ENCODE results near the gene GAST. TPM values are rescaled to one million over a fixed set of nuclear protein-coding genes. Genes with fewer than 3 reads are reported as not detected.

GAST gene
- total and polyA plus RNA-seq, 9 of the 15 experiments (the other 6 are each of a cell fraction or from before 2014, with no cell fraction given): not detected

DNA sequence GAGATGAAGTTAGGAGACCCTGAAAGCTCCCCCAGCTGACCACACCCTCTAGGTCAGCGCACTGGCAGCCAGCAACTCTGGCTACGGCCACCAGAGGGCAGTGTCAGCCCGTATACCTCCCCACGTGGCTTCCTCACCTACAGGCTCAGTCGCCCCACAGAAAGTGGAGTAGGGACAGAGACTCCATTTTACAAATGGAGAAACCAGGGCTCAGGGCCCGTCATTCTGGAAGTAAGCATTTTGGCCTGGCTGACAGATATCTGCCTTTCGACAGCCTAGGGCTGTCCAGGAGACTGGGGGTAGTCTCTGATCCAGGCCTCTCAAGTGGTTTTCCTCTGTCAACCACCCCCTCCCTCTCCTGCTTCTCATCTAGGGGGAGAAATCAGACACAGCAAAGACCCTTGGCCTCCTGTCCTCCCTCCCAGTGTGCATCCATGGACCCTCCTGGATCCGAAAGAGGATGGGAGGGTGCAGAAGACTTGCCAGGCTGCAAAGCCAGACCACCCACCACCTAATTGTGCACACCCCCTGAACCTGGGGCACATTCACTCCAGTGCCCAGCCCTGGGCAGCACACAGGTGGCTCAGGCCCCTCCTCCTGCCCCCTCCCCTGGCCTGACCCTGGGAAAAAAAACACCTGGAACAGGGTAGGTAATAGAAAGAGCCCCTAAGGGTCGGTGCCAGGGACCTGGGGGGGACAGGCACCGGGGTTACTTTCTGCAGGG is 26.1 kb downstream of the GAST start (continued):
- TF ChIP-seq ZNF140 (CRISPR knock-in tag; IDR thresholded peaks at IDR 0.05): 0 out of 2 replicates have a peak, but pooled peaks have one; percentile 25
- TF ChIP-seq, protein P1, sequence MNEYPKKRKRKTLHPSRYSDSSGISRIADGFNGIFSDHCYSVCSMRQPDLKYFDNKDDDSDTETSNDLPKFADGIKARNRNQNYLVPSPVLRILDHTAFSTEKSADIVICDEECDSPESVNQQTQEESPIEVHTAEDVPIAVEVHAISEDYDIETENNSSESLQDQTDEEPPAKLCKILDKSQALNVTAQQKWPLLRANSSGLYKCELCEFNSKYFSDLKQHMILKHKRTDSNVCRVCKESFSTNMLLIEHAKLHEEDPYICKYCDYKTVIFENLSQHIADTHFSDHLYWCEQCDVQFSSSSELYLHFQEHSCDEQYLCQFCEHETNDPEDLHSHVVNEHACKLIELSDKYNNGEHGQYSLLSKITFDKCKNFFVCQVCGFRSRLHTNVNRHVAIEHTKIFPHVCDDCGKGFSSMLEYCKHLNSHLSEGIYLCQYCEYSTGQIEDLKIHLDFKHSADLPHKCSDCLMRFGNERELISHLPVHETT (CRISPR knock-in tag; conservative IDR thresholded peaks at IDR 0.05 in 1 of 2, IDR thresholded peaks at IDR 0.05 in 1 of 2): peak in 1 of 2 experiments; percentile 76; a peak in 1 of 4 replicates

DNA sequence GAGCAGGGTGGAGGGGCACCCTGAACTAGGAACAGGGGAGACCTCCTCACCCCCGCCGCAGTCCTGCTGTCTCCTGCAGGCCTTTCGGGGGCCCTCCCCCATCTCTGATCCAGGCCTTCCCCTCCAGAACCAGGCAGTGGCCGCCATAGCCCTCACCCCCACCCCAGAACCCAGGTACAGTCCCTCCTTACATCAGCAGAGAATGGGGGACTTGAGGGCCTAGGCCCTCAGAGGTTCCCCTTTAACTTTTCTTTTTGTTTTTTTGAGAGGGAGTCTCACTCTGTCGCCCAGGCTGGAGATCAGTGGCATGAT is 26.6 kb downstream of the GAST start:
- ATAC-seq: peak; percentile 4; the same call in 1 of the 3 replicates

More for the DNA sequence above, 26.6 kb downstream of the GAST start:
- no peak overlapping the region for H3K9ac ChIP-seq (ENCODE audit: insufficient read depth in 1 of 2, low read depth in 2 of 2, low read length in 2 of 2)
- no peak for DNase-seq (ENCODE audit: extremely low read depth in 1 of 4, low spot score in 3 of 4)
- no peaks in the 10 kb centered on the region for H3K79me2 ChIP-seq (ENCODE audit: control insufficient read depth, insufficient read depth, low read length)
- no peak for TF ChIP-seq SMARCA4 (IDR thresholded peaks at IDR 0.05)
- no peak for TF ChIP-seq CREBBP (IDR thresholded peaks at IDR 0.05; ENCODE audit: low read depth, low read length)
- no peak overlapping the region for H3K27ac ChIP-seq (ENCODE audit: extremely low read depth, low read depth, low read length)
- intact Hi-C loops (cut with micrococcal nuclease): loop anchor here (1.0 to 5.0 kb wide), 3 partner anchors 63 to 221 kb away; no protein-coding TSS in a partner anchor
- no TSS peak for BruUV-seq (replicated peaks)
- H3K9me3 ChIP-seq (replicated peaks; ENCODE audit: control insufficient read depth, insufficient read depth, low read depth, low read length): no peaks in the 10 kb centered on the region
- H3K4me1 ChIP-seq (replicated peaks in 1 of 2; ENCODE audit: control insufficient read depth in 2 of 2, insufficient read depth in 2 of 2, low read length in 2 of 2): peaks cover 4 to 24% of the 10 kb centered on the region in 2 experiments; a peak in 4 of 5 replicates
- ChIA-PET CTCF (ENCODE audit: low intra/inter-chr PET ratio) (interaction anchor here (0.7 to 3.3 kb wide), 4 partner anchors 62 to 221 kb away, joined by 3 to 48 read pairs (median 18); partner anchors contain the start of gene P3H4), POLR2A (interaction anchor here (0.7 kb wide), 1 partner anchor 59 kb away, joined by 3 read pairs; no protein-coding TSS in a partner anchor)
- no peaks in the 10 kb centered on the region for H3K36me3 ChIP-seq (ENCODE audit: control insufficient read depth, insufficient read depth, low read length)
- in situ Hi-C loops (cut with MboI): loop anchor here (5.0 to 25.0 kb wide), 4 partner anchors 64 to 374 kb away; partner anchors contain the start of genes DHX58, HSPB9 and KAT2A
- peak overlapping the region; percentile 99 for H2AFZ ChIP-seq (ENCODE audit: low read depth, low read length)
- H3K4me2 ChIP-seq (ENCODE audit: insufficient read depth, low read length): no peak overlapping the region
- H3K27me3 ChIP-seq (ENCODE audit: control insufficient read depth in 2 of 2, insufficient read depth in 2 of 2, low read length in 2 of 2): peaks cover 26 to 33% of the 10 kb centered on the region in 2 experiments
- WGBS (ENCODE audit: insufficient coverage, low coverage, missing lambda C conversion rate): 100% methylated on average over 2 of the region's 5 CpGs
- FAIRE-seq: no peak
- H3K4me3 ChIP-seq: no peak overlapping the region
- no peaks in the 10 kb centered on the region for H3K9me1 ChIP-seq (ENCODE audit: control insufficient read depth, insufficient read depth, low read length)
- no peaks in the 10 kb centered on the region; the same call in 1 of the 2 replicates for H4K20me1 ChIP-seq (replicated peaks; ENCODE audit: control insufficient read depth, insufficient read depth, low read length)
